PC-3 (cell line): ENCODE measurements around the gene PPFIA1.

Experiments
- EZH2 ChIP-seq: fragments of 300-600 bp; sonication (generic); IDR thresholded peaks from one replicate; pipeline ENCODE4 v1.6.1; 2017; ENCODE audit warnings: antibody characterized with exemption, mild to moderate bottlenecking, low read length; ENCODE audit not compliant: unreplicated experiment
- EZH2phosphoT487 ChIP-seq: fragments of 300-600 bp; sonication (generic); IDR thresholded peaks from 2 replicates; pipeline ENCODE4 v1.6.1; 2018; ENCODE audit warnings: mild to moderate bottlenecking, antibody characterized with exemption, low read length, borderline replicate concordance

GRCh38 chr11:70381350-70381749 lies 110.9 kb downstream of the PPFIA1 start:
- no peak for TF ChIP-seq EZH2phosphoT487
- TF ChIP-seq EZH2, result no peak
